Endothelial cell of umbilical vein (primary cell): ENCODE measurements around the gene RMND5A. TPM values are rescaled to one million over a fixed set of nuclear protein-coding genes. Genes with fewer than 3 reads are reported as not detected.

Experiments used
- BruUV-seq: library from RNA; stranded (reverse); fragments of 400-500 nt; replicated peaks from 2 replicates; lab custom pipeline; 2021; lab: Mats Ljungman, UMichigan
- CTCF ChIA-PET: fragments of 300-600, 350-600 bp; sonication (Branson Sonifier 250); formaldehyde crosslinking; loops from one replicate; lab custom pipeline; 2021; ENCODE audit warnings: antibody characterized with exemption, inconsistent platforms; lab: Charles Lee
- POLR2A ChIA-PET: fragments of 300-600, 350-600 bp; sonication (Branson Sonifier 250); formaldehyde crosslinking; loops from one replicate; lab custom pipeline; 2021; ENCODE audit warnings: antibody characterized with exemption, inconsistent platforms; lab: Charles Lee
- DNase-seq: peaks from one replicate; pipeline ENCODE4 v3.0.0-alpha.2; 2011; ENCODE audit warnings: low read depth, low spot score
- FAIRE-seq: peaks from 2 replicates; lab custom pipeline; 2011; peaks lifted over from hg19 to GRCh38; lab: Jason Lieb, UNC
- H2AFZ ChIP-seq: 2 replicates; pipeline ENCODE4 v1.6.0; 2012; ENCODE audit warnings: low read depth, low read length, control low read depth, inconsistent platforms
- H3K27ac ChIP-seq: 2 replicates; pipeline ENCODE4 v1.5.1; 2011; ENCODE audit warnings: low read depth, mild to moderate bottlenecking, control low read depth, low read length, moderate library complexity; ENCODE audit not compliant: insufficient read depth
- H3K27me3 ChIP-seq, 2 experiments: 2 replicates each; pipeline versions ENCODE4 v1.6.0 to v1.6.1; 2011; ENCODE audit warnings: low read length in 2 of 2, mixed read lengths in 1 of 2; ENCODE audit not compliant: control insufficient read depth in 2 of 2, insufficient read depth in 2 of 2
- H3K36me3 ChIP-seq, 2 experiments: 2 replicates in 1 of 2; 3 replicates in 1 of 2; pipeline ENCODE4 v1.5.1; 2011; ENCODE audit warnings: low read length in 2 of 2, mild to moderate bottlenecking in 1 of 2, moderate library complexity in 1 of 2; ENCODE audit not compliant: control insufficient read depth in 2 of 2, insufficient read depth in 2 of 2; ENCODE audit errors: extremely low read depth in 1 of 2
- H3K4me1 ChIP-seq: 3 replicates; pipeline ENCODE4 v1.5.1; 2011; ENCODE audit warnings: mild to moderate bottlenecking, low read length; ENCODE audit not compliant: control insufficient read depth, insufficient read depth; ENCODE audit errors: extremely low read depth
- H3K4me2 ChIP-seq: 2 replicates; pipeline ENCODE4 v1.6.1; 2011; ENCODE audit warnings: low read length, control low read depth, mixed read lengths; ENCODE audit not compliant: insufficient read depth
- H3K4me3 ChIP-seq, 3 experiments: fragments of 200-600 bp in 1 of 3; sonication (generic), shearing (Covaris generic) in 1 of 3; replicated peaks in 1 of 3; 2 replicates each; pipeline ENCODE4 v1.5.1; 2011 to 2016; ENCODE audit warnings: control low read depth in 3 of 3, low read length in 3 of 3, mild to moderate bottlenecking in 2 of 3, inconsistent platforms in 1 of 3, low read depth in 1 of 3, moderate library complexity in 1 of 3; ENCODE audit not compliant: insufficient read depth in 1 of 3
- H3K79me2 ChIP-seq: 2 replicates; pipeline ENCODE4 v1.6.0; 2012; ENCODE audit warnings: low read length, inconsistent platforms; ENCODE audit not compliant: control insufficient read depth, insufficient read depth
- H3K9ac ChIP-seq: replicated peaks from 2 replicates; pipeline ENCODE3; 2011; ENCODE audit warnings: low read length, control low read depth; ENCODE audit not compliant: insufficient read depth; ENCODE audit errors: extremely low read depth
- H3K9me1 ChIP-seq: replicated peaks from 3 replicates; pipeline ENCODE4 v1.6.0; 2011; ENCODE audit warnings: mild to moderate bottlenecking, low read length; ENCODE audit not compliant: control insufficient read depth, insufficient read depth; ENCODE audit errors: extremely low read depth
- H3K9me3 ChIP-seq: replicated peaks from 2 replicates; pipeline ENCODE4 v1.5.1; 2012; ENCODE audit warnings: low read length, inconsistent platforms; ENCODE audit not compliant: control insufficient read depth, insufficient read depth
- H4K20me1 ChIP-seq: replicated peaks from 2 replicates; pipeline ENCODE3; 2011; ENCODE audit warnings: mild to moderate bottlenecking, low read length; ENCODE audit not compliant: control insufficient read depth, insufficient read depth; ENCODE audit errors: extremely low read depth
- FOS ChIP-seq: IDR thresholded peaks from 2 replicates; pipeline ENCODE4 v1.6.1; 2011; ENCODE audit warnings: mild to moderate bottlenecking, low read length, moderate library complexity, borderline replicate concordance; ENCODE audit not compliant: insufficient read depth
- GATA2 ChIP-seq: IDR thresholded peaks from 2 replicates; pipeline ENCODE4 v1.7.0; 2011; ENCODE audit warnings: low read depth, mild to moderate bottlenecking, moderate library complexity, mixed read lengths, low read length; ENCODE audit not compliant: insufficient read length, insufficient read depth
- JUN ChIP-seq: IDR thresholded peaks from 2 replicates; pipeline ENCODE4 v1.6.1; 2011; ENCODE audit warnings: borderline replicate concordance, low read depth; ENCODE audit not compliant: insufficient read length, insufficient read depth
- MYC ChIP-seq: IDR thresholded peaks from one replicate; pipeline ENCODE4 v1.6.1; 2011; ENCODE audit warnings: mild to moderate bottlenecking, low read depth, low read length
- POLR2A ChIP-seq: IDR thresholded peaks from 2 replicates; pipeline ENCODE4 v1.6.1; 2012; ENCODE audit warnings: low read depth, mild to moderate bottlenecking, control low read depth, low read length
- POLR2AphosphoS5 ChIP-seq: IDR thresholded peaks from 2 replicates; pipeline ENCODE4 v1.6.1; 2012; ENCODE audit warnings: low read depth, mild to moderate bottlenecking, control low read depth, low read length, moderate library complexity; ENCODE audit not compliant: insufficient read depth
- dilution Hi-C: fragments of 300-500 bp; cut with MboI; formaldehyde crosslinking; loops from one replicate; pipeline ENCODE4 v1.15.0; 2019; ENCODE audit warnings: low sequenced_read_pairs; ENCODE audit not compliant: extremely low pct_ligation_motif_present
- intact Hi-C: fragments of 100-400 bp; cut with micrococcal nuclease; formaldehyde crosslinking; loops from one replicate; pipeline ENCODE4 v1.10.0; 2022
- polyA plus RNA-seq, 4 experiments: library from polyadenylated mRNA; depleted of rRNA in 3 of 4; stranded (reverse) in 3 of 4; unstranded in 1 of 4; fragments of >200 nt; gene quantifications; 2 replicates each; pipeline versions ENCODE4 v1.2.1 to v1.2.3, GENCODE V29; 2011 to 2012; ENCODE audit warnings: missing spikeins in 1 of 4
- total RNA-seq: library from RNA; stranded (reverse); gene quantifications from 2 replicates; pipeline ENCODE4 v1.2.3, GENCODE V29; 2021
- TF ChIP-seq, protein P1 (sequence below): IDR thresholded peaks from 2 replicates; pipeline ENCODE4 v1.6.1; 2011; ENCODE audit not compliant: insufficient read depth, insufficient read length
- TF ChIP-seq, protein P2 (sequence below), 2 donors: IDR thresholded peaks; 1 replicate in 1 of 2; 2 replicates in 1 of 2; pipeline ENCODE4 v1.5.1; 2011; ENCODE audit warnings: low read length in 2 of 2, mild to moderate bottlenecking in 2 of 2, moderate library complexity in 2 of 2, control low read depth in 1 of 2, inconsistent platforms in 1 of 2, low read depth in 1 of 2; ENCODE audit not compliant: insufficient read depth in 1 of 2; ENCODE audit errors: extremely low read depth in 1 of 2

RMND5A gene
- total and polyA plus RNA-seq, 2 donors (not counting 3 experiments of a cell fraction or from before 2014, with no cell fraction given) = 10.8 to 21.5 TPM

DNA sequence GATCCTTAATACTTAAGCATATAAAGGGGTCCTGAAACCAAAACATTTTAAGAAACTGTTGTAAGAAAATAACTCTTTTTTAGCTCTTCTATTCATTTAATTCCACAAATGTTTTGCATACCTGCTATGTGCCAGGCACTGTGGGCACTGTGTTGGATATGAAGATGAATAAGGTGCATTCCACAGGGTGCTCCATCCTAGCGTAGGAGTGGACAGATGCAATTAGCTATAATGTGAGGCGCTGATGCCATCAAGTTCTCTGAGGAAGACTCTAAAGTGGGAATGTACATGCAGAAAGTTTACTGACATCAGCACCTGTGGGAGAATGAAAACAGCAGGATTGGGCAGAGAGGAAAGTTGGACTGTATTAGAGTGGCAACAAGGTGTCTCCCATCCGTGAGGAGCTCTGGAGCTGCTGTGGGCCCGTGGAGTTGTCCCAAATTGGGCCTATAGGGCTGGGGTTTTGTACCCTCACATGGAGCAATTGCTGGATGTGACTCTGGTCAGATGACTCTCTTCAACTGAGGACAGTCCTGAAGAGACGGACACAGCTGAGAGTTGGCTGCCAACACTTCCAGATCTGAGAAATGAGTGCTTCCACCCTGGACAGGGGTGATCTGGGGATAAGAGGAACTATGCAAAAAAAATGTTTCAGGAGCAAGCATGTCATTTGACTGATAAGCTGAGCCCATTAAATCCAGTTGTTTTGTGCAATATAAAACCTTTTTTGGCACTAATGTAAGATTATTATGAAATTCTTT is 48.3 kb downstream of the RMND5A start:
- dilution Hi-C loops = no loop called here
- Histone ChIP-seq H3K4me2 (no peak overlapping the region), H3K27ac (no peak overlapping the region), H3K4me1 (no peaks in the 10 kb centered on the region), H3K9me3 (no peaks in the 10 kb centered on the region), H3K79me2 (no peaks in the 10 kb centered on the region), H3K4me3 (no peak overlapping the region), H2AFZ (no peak overlapping the region), H3K9me1 (no peaks in the 10 kb centered on the region), H4K20me1 (peaks cover 4% of the 10 kb centered on the region), H3K9ac (no peak overlapping the region), H3K27me3 (no peaks in the 10 kb centered on the region), H3K36me3 (peaks cover 0 to 15% of the 10 kb centered on the region in 2 experiments)
- ChIA-PET CTCF (no interaction called here), POLR2A (no interaction called here)
- TF ChIP-seq GATA2 = no peak
- TF ChIP-seq FOS = no peak
- TF ChIP-seq, protein P1, sequence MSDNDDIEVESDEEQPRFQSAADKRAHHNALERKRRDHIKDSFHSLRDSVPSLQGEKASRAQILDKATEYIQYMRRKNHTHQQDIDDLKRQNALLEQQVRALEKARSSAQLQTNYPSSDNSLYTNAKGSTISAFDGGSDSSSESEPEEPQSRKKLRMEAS = no peak
- TF ChIP-seq, protein P2, sequence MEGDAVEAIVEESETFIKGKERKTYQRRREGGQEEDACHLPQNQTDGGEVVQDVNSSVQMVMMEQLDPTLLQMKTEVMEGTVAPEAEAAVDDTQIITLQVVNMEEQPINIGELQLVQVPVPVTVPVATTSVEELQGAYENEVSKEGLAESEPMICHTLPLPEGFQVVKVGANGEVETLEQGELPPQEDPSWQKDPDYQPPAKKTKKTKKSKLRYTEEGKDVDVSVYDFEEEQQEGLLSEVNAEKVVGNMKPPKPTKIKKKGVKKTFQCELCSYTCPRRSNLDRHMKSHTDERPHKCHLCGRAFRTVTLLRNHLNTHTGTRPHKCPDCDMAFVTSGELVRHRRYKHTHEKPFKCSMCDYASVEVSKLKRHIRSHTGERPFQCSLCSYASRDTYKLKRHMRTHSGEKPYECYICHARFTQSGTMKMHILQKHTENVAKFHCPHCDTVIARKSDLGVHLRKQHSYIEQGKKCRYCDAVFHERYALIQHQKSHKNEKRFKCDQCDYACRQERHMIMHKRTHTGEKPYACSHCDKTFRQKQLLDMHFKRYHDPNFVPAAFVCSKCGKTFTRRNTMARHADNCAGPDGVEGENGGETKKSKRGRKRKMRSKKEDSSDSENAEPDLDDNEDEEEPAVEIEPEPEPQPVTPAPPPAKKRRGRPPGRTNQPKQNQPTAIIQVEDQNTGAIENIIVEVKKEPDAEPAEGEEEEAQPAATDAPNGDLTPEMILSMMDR (IDR thresholded peaks at IDR 0.05; ENCODE audit: extremely low read depth in 1 of 2, insufficient read depth in 1 of 2, low read depth in 1 of 2, low read length in 2 of 2) = no peak
- no peak for TF ChIP-seq JUN
- TF ChIP-seq POLR2A = no peak
- no peak for TF ChIP-seq POLR2AphosphoS5
- no peak for TF ChIP-seq MYC
- intact Hi-C loops = no loop called here
- DNase-seq (no peak), FAIRE-seq (no peak)
- BruUV-seq = no TSS peak
